GM06990 (cell line): ENCODE data around the gene CAPN11.

Experiments
- DNase-seq: peaks from one replicate; pipeline ENCODE4 v3.0.0-alpha.2; 2011; ENCODE audit not compliant: insufficient read length; ENCODE audit errors: extremely low read depth
- H3K27me3 ChIP-seq: replicated peaks from 2 replicates; pipeline ENCODE4 v1.6.0; 2011; ENCODE audit warnings: low read length; ENCODE audit not compliant: control insufficient read depth, insufficient read depth
- H3K36me3 ChIP-seq: 2 replicates; pipeline ENCODE4 v1.5.1; 2011; ENCODE audit warnings: low read length; ENCODE audit not compliant: control insufficient read depth, insufficient read depth
- H3K4me3 ChIP-seq: replicated peaks from 2 replicates; pipeline ENCODE4 v1.5.1; 2011; ENCODE audit warnings: low read depth, mild to moderate bottlenecking, control low read depth, low read length
- TF ChIP-seq, protein P1 (sequence below): IDR thresholded peaks from 2 replicates; pipeline ENCODE4 v1.5.1; 2011; ENCODE audit warnings: low read length, control low read depth, mild to moderate bottlenecking, inconsistent platforms; ENCODE audit not compliant: insufficient read depth, poor library complexity, severe bottlenecking

The CAPN11 gene

DNA sequence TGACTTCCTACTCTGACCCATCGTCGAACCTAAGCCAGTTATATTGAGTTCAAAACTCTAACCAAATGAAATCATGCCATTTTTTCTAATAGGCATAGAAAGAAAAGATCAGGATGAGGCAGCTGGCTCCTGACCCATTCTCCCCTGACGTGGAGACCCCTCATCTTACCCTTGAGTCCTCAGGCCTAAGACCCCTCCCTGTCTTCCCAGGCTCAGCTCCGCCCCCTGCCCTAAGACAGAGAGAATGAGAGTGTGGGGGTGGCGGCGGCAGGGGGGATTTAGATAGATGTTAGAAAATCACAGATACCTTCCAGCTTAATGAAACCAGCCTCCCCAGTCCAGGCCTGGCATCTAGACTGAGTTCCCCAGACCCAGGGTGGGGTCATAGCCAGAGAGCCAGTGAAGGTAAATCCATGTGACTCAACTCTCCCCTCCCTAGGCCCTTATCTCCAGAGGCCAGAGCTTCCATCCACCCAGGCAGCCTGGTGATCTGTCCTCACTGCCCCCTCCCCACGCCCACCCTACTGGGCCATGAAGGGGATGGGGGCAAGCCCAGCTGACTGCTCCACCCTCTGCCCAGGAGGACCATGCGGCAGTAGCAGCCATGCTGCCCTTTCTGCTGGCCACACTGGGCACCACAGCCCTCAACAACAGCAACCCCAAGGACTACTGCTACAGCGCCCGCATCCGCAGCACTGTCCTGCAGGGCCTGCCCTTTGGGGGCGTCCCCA, 24.5 kb upstream of the CAPN11 start:
- Histone ChIP-seq H3K36me3 (peaks cover 10% of the 10 kb centered on the region), H3K4me3 (no peak overlapping the region)

DNA sequence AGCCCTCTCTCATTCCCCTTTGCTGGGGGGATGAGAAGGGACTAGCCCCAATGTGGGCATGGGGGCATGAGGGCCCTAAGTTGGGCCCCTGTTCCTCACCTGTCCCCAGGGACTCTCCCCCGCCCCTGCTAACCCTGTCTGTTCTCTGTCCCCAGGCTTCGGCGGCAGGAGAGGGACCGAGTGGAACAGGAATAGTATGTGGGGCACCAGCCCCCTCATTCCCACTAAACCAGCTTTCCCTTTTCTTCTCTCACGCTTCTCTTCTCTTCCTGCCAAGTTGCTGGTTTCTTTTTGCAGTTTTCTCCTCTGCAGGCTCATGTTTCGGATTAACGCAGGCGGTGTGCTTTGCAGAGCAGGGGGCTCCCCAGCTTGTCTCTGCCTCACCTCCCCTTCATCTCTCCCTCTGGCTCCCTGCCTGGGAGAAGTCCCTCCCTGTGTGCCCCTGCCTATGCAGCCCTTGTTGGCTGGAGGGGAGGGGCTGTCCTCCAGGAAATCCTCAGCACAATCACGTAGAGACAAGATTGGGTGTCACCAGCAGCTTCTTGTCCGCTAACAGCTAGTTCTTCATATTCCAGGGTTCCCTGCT, 23.4 kb upstream of the CAPN11 start:
- TF ChIP-seq, protein P1, sequence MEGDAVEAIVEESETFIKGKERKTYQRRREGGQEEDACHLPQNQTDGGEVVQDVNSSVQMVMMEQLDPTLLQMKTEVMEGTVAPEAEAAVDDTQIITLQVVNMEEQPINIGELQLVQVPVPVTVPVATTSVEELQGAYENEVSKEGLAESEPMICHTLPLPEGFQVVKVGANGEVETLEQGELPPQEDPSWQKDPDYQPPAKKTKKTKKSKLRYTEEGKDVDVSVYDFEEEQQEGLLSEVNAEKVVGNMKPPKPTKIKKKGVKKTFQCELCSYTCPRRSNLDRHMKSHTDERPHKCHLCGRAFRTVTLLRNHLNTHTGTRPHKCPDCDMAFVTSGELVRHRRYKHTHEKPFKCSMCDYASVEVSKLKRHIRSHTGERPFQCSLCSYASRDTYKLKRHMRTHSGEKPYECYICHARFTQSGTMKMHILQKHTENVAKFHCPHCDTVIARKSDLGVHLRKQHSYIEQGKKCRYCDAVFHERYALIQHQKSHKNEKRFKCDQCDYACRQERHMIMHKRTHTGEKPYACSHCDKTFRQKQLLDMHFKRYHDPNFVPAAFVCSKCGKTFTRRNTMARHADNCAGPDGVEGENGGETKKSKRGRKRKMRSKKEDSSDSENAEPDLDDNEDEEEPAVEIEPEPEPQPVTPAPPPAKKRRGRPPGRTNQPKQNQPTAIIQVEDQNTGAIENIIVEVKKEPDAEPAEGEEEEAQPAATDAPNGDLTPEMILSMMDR, result no peak
- H3K36me3 ChIP-seq, result peaks cover 17% of the 10 kb centered on the region
- no peak overlapping the region for H3K4me3 ChIP-seq
- H3K27me3 ChIP-seq, result no peaks in the 10 kb centered on the region
- no peak for DNase-seq

More for the DNA sequence above, 24.5 kb upstream of the CAPN11 start:
- no peak for DNase-seq
- no peaks in the 10 kb centered on the region for H3K27me3 ChIP-seq
- TF ChIP-seq, protein P1, result no peak

DNA sequence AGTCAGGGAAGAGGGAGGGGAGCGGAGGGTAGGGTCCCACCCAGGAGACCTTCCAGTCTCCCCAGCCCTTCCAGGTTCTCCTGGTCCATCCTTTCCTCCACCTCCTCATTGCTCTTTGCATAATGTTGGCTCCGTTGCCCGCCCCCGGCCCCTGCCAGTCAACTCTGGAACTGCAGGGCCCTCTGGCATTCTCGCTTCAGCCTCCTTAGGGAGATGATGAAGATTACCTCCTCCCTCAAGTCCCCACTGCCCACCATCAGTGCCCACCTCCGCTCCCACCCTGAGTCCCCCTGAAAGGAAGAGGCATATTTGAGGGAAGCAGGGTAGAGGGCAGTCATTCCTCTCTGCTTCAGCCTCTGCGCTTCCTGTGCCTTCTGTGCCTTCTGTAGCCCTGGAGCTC, 22.7 kb upstream of the CAPN11 start:
- H3K4me3 ChIP-seq, result no peak overlapping the region
- TF ChIP-seq, protein P1, result no peak

DNA sequence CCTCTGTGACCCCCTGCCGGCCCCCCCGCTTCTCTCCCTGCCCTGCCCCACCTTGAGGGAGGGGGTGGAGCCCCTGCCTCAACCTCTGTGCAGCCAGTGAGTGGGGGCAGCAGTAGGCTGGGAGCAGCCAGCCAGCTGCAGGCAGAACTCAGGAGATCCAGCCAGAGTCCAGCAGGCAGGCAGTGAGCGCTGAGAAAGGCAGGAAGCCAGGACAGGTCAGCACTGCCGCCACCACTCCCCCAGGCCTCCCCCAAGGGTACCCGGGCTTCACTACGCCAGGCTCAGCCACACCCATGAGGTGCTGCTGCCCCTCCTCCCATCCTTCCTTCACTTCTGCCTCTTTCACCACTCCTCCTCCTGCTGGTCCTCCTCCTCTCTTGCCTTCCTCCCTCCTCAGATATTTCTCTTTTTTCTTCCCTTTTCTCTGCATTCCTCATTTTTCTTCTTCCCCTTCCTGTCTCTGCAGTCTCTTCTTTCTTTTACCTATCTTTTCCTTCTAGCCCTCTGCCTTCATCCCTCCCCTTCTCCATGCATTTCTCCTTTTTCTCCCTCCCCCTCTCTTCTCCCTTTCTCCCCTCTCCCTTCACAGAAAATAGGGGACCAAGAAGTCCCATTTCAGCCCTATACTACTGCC, 19.8 kb upstream of the CAPN11 start:
- peaks cover 22% of the 10 kb centered on the region for H3K36me3 ChIP-seq
- no peak overlapping the region for H3K4me3 ChIP-seq
- DNase-seq, result no peak
- TF ChIP-seq, protein P1, result no peak
- no peaks in the 10 kb centered on the region for H3K27me3 ChIP-seq

More for the DNA sequence above, 22.7 kb upstream of the CAPN11 start:
- Histone ChIP-seq H3K36me3 (peaks cover 20% of the 10 kb centered on the region), H3K27me3 (no peaks in the 10 kb centered on the region)
- DNase-seq, result no peak

DNA sequence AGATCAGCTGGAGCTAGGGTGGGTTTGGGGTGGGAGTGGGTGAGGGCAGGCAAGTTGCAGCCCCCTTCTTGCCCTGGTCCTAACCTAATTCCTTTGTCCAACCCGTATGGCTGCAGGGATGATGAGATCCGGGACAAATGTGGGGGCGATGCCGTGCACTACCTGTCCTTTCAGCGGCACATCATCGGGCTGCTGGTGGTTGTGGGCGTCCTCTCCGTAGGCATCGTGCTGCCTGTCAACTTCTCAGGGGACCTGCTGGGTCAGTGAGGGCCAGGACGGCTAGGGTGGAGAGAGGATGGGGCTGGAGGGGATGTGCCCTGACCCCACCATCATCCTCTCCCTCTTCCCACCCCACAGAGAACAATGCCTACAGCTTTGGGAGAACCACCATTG, 19.3 kb upstream of the CAPN11 start:
- Histone ChIP-seq H3K4me3 (no peak overlapping the region), H3K27me3 (no peaks in the 10 kb centered on the region), H3K36me3 (peaks cover 22% of the 10 kb centered on the region)
- no peak for DNase-seq
- TF ChIP-seq, protein P1, result no peak
